ENCODE data around the gene CCNJL.
"Not testable (repeated sequence)": the region's sequence is repeated elsewhere in the genome, so short reads cannot be mapped to it uniquely, and the experiment has no call there.

CCNJL gene

GRCh38 chr5:160262151-160263074 lies 50.0 kb downstream of the CCNJL start:
- DNase-seq (ENCODE audit: low read depth, low spot score): no peak

GRCh38 chr5:160260881-160261815 lies 51.2 kb downstream of the CCNJL start:
- peak; percentile 75 for DNase-seq (ENCODE audit: low read depth, low spot score)

GRCh38 chr5:160260006-160260775 lies 52.2 kb downstream of the CCNJL start:
- DNase-seq (ENCODE audit: low read depth, low spot score): no peak

- no peak for DNase-seq (ENCODE audit: low read depth, low spot score)
Measured at GRCh38 chr5:160259341-160259740, 53.0 kb downstream of the CCNJL start.

GRCh38 chr5:160254706-160255105 lies 57.7 kb downstream of the CCNJL start:
- DNase-seq (ENCODE audit: low read depth, low spot score): no peak

- no peak for DNase-seq (ENCODE audit: low read depth, low spot score)
Measured at GRCh38 chr5:160253441-160253840, 58.9 kb downstream of the CCNJL start.

DNA sequence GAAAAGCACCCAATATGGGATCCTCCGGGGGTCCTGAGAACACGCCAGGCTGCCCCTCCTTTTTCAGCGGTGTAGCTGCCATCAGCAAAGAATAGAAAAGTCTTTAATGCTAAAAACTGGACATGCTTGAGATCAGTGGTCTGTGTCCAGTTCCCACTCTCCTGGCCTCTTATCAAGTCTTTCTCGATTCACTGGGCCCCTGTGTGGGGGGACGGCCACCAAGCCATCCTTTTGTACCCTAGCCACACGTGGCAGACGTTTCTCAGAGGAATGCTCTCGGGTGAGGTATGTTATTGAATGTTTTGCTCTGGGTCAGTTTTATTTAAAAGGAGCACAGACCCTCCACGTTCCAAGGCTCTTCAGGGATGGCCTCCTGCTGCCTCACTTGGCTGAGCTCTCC lies 59.4 kb downstream of the CCNJL start:
- no peak for DNase-seq (ENCODE audit: low read depth, low spot score)

DNA sequence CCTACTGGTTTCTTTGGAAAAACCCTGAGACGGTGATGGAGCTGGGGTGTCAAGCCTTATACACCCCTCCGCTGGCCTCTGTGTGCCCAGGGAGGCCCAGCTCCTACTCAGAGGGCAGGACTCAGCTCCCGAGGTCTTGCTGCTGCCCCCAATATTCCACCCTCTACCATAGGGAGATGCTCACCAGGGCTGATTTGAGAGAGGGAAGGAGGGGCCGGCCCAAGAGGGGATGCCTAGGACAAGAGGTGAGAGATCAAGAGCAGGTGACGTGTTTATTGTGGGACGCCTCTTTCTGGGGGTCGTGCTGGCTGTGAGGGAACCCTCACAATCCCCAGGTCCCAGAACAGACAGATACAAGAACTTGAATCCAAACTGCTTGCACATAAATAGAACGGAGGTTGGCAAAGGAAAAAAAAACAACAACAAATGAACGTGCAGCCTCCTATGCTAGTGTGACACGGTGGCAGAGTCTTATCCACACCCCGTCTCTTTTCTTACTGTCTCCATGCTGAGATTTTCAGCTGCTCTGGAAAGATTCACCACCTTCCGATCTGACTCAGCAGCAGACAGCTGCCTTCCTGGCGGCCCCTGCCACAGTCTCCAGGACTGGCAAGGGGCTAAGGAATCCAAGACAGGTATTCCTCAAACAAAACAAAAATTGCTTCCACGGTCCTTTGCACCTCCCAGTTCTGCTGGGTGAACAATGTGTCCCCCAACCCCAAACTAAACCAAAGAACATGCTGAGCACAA lies 60.8 kb downstream of the CCNJL start:
- DNase-seq (ENCODE audit: low read depth, low spot score): no peak

- no peak for DNase-seq (ENCODE audit: low read depth, low spot score)
Measured at GRCh38 chr5:160250826-160251225, 61.5 kb downstream of the CCNJL start.

DNA sequence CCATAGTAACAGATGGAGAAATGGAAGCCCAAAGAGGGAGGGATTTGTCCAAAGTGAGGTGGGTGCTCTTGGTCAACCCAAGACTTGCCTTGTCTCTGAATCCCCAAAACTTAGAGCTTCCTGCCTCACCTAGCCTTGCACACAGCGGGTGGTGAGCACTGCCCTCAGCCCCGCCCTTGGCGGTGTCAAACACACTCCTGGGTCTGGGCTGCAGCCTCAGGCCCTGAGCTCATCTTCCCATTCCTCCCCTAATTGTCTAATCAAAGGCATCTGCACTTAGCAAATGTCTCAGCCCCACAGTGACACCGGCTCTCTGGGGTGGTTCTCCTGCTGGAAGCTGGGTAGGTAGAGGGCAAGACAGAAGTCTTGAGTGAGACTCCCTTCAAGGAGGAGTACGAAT lies 62.1 kb downstream of the CCNJL start:
- DNase-seq (ENCODE audit: low read depth, low spot score): no peak

GRCh38 chr5:160249570-160249969 lies 62.8 kb downstream of the CCNJL start:
- not testable (repeated sequence) for DNase-seq (ENCODE audit: low read depth, low spot score)

DNA sequence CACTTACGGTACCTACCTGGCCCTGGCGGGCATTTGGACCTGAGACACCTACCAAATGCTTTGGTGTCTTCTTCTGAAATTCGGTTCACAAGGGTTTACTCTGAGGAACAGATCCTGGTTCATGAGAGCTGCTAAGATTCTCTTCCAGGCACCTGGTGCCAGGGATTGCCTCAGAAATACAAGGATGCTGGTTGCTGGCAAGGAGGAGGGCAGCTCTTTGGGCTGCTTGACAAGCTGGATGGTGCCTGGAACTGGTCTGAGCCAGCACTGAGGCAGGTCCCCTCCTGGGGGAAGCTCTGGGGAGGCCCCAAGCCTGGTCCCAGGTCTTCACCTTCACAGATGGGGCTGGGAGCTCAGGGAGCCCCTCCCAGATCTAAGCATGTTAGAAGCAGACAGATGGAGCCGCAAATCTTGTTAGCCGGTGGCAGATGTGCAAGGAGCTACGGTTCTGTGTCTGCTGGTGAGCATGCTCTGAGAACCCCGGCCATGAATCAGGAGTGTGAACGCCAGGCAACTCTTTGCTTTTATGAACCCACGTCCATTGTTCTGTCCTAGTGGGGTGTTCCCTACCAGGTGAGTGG lies 66.8 kb downstream of the CCNJL start:
- DNase-seq (ENCODE audit: low read depth, low spot score): no peak

DNA sequence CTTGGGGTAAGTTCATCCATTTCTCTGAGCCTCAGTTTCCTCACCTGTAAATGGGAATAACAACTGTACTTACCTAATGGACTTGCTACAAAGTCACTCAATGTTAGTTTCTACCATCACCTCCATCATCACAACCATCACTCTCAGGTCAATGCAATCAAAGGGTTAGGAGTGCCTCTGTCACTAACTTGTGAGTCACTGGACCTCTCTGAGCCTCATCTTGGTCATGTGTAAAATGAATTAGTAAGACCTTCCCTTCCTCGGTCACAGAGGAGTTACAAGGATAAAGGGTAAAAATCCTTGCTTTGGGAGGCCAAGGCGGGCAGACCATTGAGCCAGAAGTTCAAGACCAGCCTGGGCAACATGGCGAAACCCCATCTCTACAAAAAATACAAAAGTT lies 70.2 kb downstream of the CCNJL start:
- DNase-seq (ENCODE audit: low read depth, low spot score): no peak

GRCh38 chr5:160240350-160240749 lies 72.0 kb downstream of the CCNJL start:
- no peak for DNase-seq (ENCODE audit: low read depth, low spot score)

GRCh38 chr5:160237571-160238093 lies 74.7 kb downstream of the CCNJL start:
- no peak for DNase-seq (ENCODE audit: low read depth, low spot score)

GRCh38 chr5:160235731-160236130 lies 76.6 kb downstream of the CCNJL start:
- DNase-seq (ENCODE audit: low read depth, low spot score): no peak

DNA sequence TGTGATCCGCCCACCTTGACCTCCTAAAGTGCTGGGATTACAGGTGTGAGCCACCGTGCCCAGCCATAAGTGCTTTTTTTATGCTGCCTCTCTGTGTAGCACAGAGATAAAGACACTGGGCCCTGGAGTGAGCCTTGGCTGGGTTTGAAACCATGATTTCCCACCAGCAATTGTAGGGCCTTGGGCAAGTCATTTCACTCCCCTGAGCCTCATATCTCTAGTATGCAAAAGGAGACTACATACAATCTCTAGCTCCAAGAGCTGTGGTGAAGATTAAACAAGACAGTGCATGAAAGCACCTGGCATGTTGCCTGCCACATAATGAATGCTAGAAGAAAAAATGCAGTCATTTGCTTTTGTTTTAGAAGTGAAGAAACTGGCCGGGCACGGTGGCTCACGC lies 79.1 kb downstream of the CCNJL start:
- no peak for DNase-seq (ENCODE audit: low read depth, low spot score)

GRCh38 chr5:160231783-160232342 lies 80.5 kb downstream of the CCNJL start:
- DNase-seq (ENCODE audit: low read depth, low spot score): no peak

- no peak for DNase-seq (ENCODE audit: low read depth, low spot score)
Measured at GRCh38 chr5:160230686-160231527, 81.5 kb downstream of the CCNJL start.
